Left lung (tissue), 10 donors: ENCODE results near the gene MOB3B. TPM values are rescaled to one million over a fixed set of nuclear protein-coding genes. Genes with fewer than 3 reads are reported as not detected.

Source experiments
- ATAC-seq: fragments of 200-7000 bp; cut with Tn5 transposase; one replicate; pipeline ENCODE4 v1.9.1; 2020; ENCODE audit warnings: moderate library complexity
- DNase-seq, 4 donors: peaks; one replicate each; pipeline ENCODE4 v3.0.0-alpha.2; 2013 to 2020
- H3K27ac ChIP-seq, 2 donors: fragments of 200-600 bp; sonication (generic) in 1 of 2; one replicate each; pipeline versions ENCODE4 v1.5.0 to v1.8.0; 2020 to 2021
- H3K27me3 ChIP-seq, 2 donors: fragments of 200-600 bp; sonication (generic) in 1 of 2; one replicate each; pipeline versions ENCODE4 v1.5.0 to v1.8.0; 2020 to 2021
- H3K36me3 ChIP-seq, 2 donors: fragments of 200-600 bp; sonication (generic) in 1 of 2; one replicate each; pipeline versions ENCODE4 v1.5.0 to v1.8.0; 2020 to 2021
- H3K4me1 ChIP-seq, 2 donors: fragments of 200-600 bp; one replicate each; pipeline ENCODE4 v1.8.0; 2021
- H3K4me3 ChIP-seq, 2 donors: fragments of 200-600 bp; sonication (generic) in 1 of 2; one replicate each; pipeline versions ENCODE4 v1.5.0 to v1.8.0; 2020 to 2021; ENCODE audit warnings: mild to moderate bottlenecking in 1 of 2
- H3K9me3 ChIP-seq, 2 donors: fragments of 200-600 bp; sonication (generic) in 1 of 2; one replicate each; pipeline versions ENCODE4 v1.5.0 to v1.8.0; 2020 to 2021
- intact Hi-C, 2 donors: fragments of 100-400 bp; cut with DNase I; formaldehyde crosslinking; loops; one replicate each; pipeline versions ENCODE4 v1.11.2 to v1.14.2; 2022
- polyA plus RNA-seq, 6 donors: library from polyadenylated mRNA; unstranded; fragments of 120-200 nt; gene quantifications; one replicate each; pipeline ENCODE4 v1.2.1, GENCODE V29; 2013; ENCODE audit not compliant: insufficient read length in 6 of 6
- total RNA-seq, 2 donors: library from RNA; stranded (reverse); fragmentation: NEBNext Ultra II Directional; extraction: Animal tissue kit (Norgen Biotek cat#: 25700); gene quantifications; one replicate each; pipeline ENCODE4 v1.2.1, GENCODE V29; 2021
- TF ChIP-seq, protein P1 (sequence below), 2 donors: fragments of 200-600 bp; sonication (generic) in 1 of 2; IDR thresholded peaks; one replicate each; pipeline versions ENCODE4 v1.5.0 to v1.8.0; 2021; ENCODE audit warnings: antibody characterized with exemption in 2 of 2
- donor health status: DM: no; HTN: yes; CAD: no.
- donor health status: DM: no; HTN: no; CAD: no.

Gene MOB3B
- total and polyA plus RNA-seq, 8 donors: 7.2 to 18.3 (median 15.8) TPM

- intact Hi-C loops: no loop called here
- H3K4me3 ChIP-seq: no peak overlapping the region
- H3K36me3 ChIP-seq: no peaks in the 10 kb centered on the region
- H3K4me1 ChIP-seq: peaks cover 0 to 3% of the 10 kb centered on the region in 2 donors
- ATAC-seq (no peak), DNase-seq (no peak)
- no peak overlapping the region for H3K27ac ChIP-seq
- no peaks in the 10 kb centered on the region for H3K27me3 ChIP-seq
- TF ChIP-seq, protein P1, sequence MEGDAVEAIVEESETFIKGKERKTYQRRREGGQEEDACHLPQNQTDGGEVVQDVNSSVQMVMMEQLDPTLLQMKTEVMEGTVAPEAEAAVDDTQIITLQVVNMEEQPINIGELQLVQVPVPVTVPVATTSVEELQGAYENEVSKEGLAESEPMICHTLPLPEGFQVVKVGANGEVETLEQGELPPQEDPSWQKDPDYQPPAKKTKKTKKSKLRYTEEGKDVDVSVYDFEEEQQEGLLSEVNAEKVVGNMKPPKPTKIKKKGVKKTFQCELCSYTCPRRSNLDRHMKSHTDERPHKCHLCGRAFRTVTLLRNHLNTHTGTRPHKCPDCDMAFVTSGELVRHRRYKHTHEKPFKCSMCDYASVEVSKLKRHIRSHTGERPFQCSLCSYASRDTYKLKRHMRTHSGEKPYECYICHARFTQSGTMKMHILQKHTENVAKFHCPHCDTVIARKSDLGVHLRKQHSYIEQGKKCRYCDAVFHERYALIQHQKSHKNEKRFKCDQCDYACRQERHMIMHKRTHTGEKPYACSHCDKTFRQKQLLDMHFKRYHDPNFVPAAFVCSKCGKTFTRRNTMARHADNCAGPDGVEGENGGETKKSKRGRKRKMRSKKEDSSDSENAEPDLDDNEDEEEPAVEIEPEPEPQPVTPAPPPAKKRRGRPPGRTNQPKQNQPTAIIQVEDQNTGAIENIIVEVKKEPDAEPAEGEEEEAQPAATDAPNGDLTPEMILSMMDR (IDR thresholded peaks at IDR 0.05): no peak
- H3K9me3 ChIP-seq: no peaks in the 10 kb centered on the region
Observed at GRCh38 chr9:27402626-27403025, 127.0 kb downstream of the MOB3B start.

- Histone ChIP-seq H3K27me3 (no peaks in the 10 kb centered on the region), H3K4me1 (no peaks in the 10 kb centered on the region), H3K4me3 (no peak overlapping the region), H3K9me3 (no peaks in the 10 kb centered on the region), H3K36me3 (no peaks in the 10 kb centered on the region), H3K27ac (no peak overlapping the region)
- DNase-seq (no peak), ATAC-seq (no peak)
- intact Hi-C loops: no loop called here
- TF ChIP-seq, protein P1 (IDR thresholded peaks at IDR 0.05): no peak
Observed at GRCh38 chr9:27400334-27400880, 129.2 kb downstream of the MOB3B start.

DNA sequence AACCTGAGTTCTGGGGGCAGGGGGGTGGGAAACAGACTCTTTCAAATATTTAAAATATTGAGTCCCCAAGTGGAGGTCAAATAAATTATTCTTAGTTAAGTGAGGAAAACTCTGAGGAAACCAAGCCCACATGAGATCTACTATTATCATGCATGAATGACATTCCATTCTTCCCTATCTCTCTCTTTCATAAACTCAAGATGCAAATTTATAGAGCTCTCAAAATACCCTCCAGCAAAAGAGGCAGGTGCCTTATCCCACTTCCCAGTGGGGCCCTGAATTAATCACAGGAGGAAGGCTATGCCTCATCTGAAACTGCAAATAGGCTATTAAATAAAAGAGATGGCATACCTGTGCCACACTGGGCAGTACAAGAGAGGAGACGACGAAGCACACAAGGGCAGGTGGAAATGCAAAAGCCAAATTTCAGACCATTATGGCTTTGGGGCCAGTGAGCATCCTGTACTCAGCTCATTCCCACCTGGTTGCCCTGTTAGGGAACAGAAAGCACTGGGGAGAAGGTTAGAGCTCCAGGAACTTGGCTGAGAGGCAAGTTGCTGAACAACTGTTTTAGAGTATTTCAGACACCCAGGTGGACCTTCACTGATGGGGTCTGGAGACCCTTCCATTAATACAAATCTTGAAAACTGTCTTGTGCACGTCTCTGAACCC is 130.5 kb downstream of the MOB3B start:
- TF ChIP-seq, protein P1 (IDR thresholded peaks at IDR 0.05): no peak
- ATAC-seq (no peak), DNase-seq (no peak)
- peaks cover 0 to 4% of the 10 kb centered on the region in 2 donors for H3K4me1 ChIP-seq
- H3K36me3 ChIP-seq: no peaks in the 10 kb centered on the region
- H3K27ac ChIP-seq: no peak overlapping the region
- H3K4me3 ChIP-seq: no peak overlapping the region
- H3K9me3 ChIP-seq: no peaks in the 10 kb centered on the region
- intact Hi-C loops: no loop called here
- H3K27me3 ChIP-seq: no peaks in the 10 kb centered on the region

- DNase-seq (no peak), ATAC-seq (no peak)
- TF ChIP-seq, protein P1 (IDR thresholded peaks at IDR 0.05): no peak
- no peaks in the 10 kb centered on the region for H3K36me3 ChIP-seq
- H3K9me3 ChIP-seq: no peaks in the 10 kb centered on the region
- intact Hi-C loops: no loop called here
- no peak overlapping the region for H3K4me3 ChIP-seq
- no peak overlapping the region for H3K27ac ChIP-seq
- H3K27me3 ChIP-seq: no peaks in the 10 kb centered on the region
- H3K4me1 ChIP-seq: peaks cover 0 to 9% of the 10 kb centered on the region in 2 donors
Observed at GRCh38 chr9:27396495-27396894, 133.1 kb downstream of the MOB3B start.

DNA sequence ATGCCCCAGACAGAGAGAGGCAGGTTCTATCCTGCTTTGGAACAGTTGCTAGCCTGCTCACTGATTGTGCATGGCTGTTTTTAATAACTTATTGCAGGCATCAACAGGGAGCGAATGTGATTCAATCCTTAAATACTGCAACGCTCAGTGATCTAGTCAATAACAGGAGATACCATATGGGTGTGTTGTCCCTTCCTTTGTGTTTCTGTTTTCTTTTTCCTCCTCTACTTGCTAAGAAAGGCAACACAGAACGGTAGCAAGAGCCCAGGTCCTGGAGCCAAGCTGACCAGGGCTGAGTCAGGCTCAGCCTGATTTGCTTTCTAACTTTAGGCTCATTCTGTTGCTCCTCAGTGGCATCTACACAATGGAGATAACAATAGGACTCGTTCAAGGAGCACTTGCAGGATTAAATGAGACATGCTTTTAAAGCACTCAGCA is 134.1 kb downstream of the MOB3B start:
- no peak for DNase-seq
- no peak overlapping the region for H3K4me3 ChIP-seq
- ATAC-seq: no peak
- H3K27me3 ChIP-seq: no peaks in the 10 kb centered on the region
- intact Hi-C loops: no loop called here
- H3K27ac ChIP-seq: no peak overlapping the region
- H3K36me3 ChIP-seq: no peaks in the 10 kb centered on the region
- H3K4me1 ChIP-seq: peaks cover 0 to 9% of the 10 kb centered on the region in 2 donors
- no peaks in the 10 kb centered on the region for H3K9me3 ChIP-seq
- TF ChIP-seq, protein P1 (IDR thresholded peaks at IDR 0.05): no peak
